GM18526 (cell line): ENCODE data around the gene PGLYRP3.

ENCODE experiments used
- POLR2A ChIP-seq: IDR thresholded peaks from 3 replicates; pipeline ENCODE4 v1.6.1; 2011; ENCODE audit not compliant: insufficient read length; ENCODE audit errors: extremely low read depth

The PGLYRP3 gene

GRCh38 chr1:153312570-153313186, at the start of gene PGLYRP3:
Gene PGLYRP3, minus strand, starts transcription at chr1:153312952. Its CDS starts 2,287 bp downstream, at chr1:153310665.
- no peak for TF ChIP-seq POLR2A

- no peak for TF ChIP-seq POLR2A
These were observed 49.5 kb upstream of the PGLYRP3 start for GRCh38 chr1:153362187-153362775.

GRCh38 chr1:153361480-153362109, 48.8 kb upstream of the PGLYRP3 start:
- TF ChIP-seq POLR2A, result no peak

- no peak for TF ChIP-seq POLR2A
These were observed 48.1 kb upstream of the PGLYRP3 start for GRCh38 chr1:153360592-153361479.

- TF ChIP-seq POLR2A, result no peak
These were observed 47.4 kb upstream of the PGLYRP3 start for GRCh38 chr1:153360190-153360589.

- no peak for TF ChIP-seq POLR2A
These were observed 46.5 kb upstream of the PGLYRP3 start for GRCh38 chr1:153359241-153359640.

GRCh38 chr1:153358691-153358975, 45.9 kb upstream of the PGLYRP3 start:
- no peak for TF ChIP-seq POLR2A

GRCh38 chr1:153357853-153358690, 45.3 kb upstream of the PGLYRP3 start, which contains the start of gene S100A9:
Gene S100A9, plus strand, starts transcription at chr1:153357854. Its CDS starts 430 bp downstream, at chr1:153358284.
- no peak for TF ChIP-seq POLR2A

- TF ChIP-seq POLR2A, result no peak
These were observed 44.5 kb upstream of the PGLYRP3 start for GRCh38 chr1:153357076-153357852.

- TF ChIP-seq POLR2A, result no peak
These were observed 43.8 kb upstream of the PGLYRP3 start for GRCh38 chr1:153356392-153357075.

- TF ChIP-seq POLR2A, result no peak
These were observed 42.8 kb upstream of the PGLYRP3 start for GRCh38 chr1:153355445-153356071.

- no peak for TF ChIP-seq POLR2A
These were observed 41.9 kb upstream of the PGLYRP3 start for GRCh38 chr1:153354515-153355193.
